Dermis blood vessel endothelial cell (primary cell): ENCODE results near the gene GPX8. TPM values are rescaled to one million over a fixed set of nuclear protein-coding genes. Genes with fewer than 3 reads are reported as not detected.
A peak's percentile ranks its signal among the peaks of the same experiment; 100 is the strongest.

Source experiments
- DNase-seq: peaks from one replicate; pipeline ENCODE4 v3.0.0; 2010
- total RNA-seq: library from RNA; depleted of rRNA; stranded (reverse); fragments of >200 nt; gene quantifications from 2 replicates; pipeline ENCODE4 v1.2.3, GENCODE V29; 2014

GPX8 gene
- total RNA-seq, 1 donor from 2014 or later = 18.7 TPM

DNA sequence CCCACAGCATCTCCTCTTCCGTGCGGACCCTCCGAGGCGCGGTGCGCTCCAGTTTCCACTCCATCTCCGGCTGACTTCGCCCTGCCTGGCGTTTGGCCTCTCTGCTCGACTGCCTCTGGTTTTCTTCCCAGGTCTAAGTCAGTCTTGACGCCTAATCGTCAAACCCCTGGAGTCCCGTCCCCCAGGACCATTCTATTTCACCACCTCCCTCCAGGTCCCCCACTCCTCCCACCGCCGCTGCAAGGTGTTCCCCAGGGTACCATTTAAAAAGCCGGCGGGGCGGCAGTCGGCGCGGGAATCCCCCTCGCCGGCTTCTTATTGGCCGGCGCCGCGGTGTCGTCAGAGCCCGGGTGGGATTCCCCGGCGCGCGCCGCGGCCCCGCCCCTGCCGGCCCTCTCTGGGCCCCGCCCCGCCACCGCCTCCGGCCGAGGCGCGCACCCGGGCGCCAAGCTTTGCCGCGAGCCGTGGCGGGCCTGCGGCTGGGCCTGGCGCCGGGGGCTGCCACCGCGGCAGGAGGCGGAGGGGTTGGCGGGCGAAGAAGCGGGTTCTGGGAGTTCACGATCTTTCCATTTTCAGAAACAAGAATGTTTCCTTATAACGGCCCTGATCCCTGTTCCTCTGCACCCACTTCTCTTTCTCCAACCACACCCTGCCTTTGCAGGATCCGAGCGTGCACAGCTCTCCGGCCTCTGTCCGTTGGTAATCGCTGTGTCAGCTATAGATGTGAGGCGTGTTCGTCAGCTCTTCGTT is 13.1 kb downstream of the GPX8 start, which contains the start of gene CDC20B:
Gene CDC20B (minus strand): TSS at position 241 of the 750 bp plus-strand sequence. CDS start 177 bp downstream, at position 64.
- DNase-seq = peak; percentile 80

DNA sequence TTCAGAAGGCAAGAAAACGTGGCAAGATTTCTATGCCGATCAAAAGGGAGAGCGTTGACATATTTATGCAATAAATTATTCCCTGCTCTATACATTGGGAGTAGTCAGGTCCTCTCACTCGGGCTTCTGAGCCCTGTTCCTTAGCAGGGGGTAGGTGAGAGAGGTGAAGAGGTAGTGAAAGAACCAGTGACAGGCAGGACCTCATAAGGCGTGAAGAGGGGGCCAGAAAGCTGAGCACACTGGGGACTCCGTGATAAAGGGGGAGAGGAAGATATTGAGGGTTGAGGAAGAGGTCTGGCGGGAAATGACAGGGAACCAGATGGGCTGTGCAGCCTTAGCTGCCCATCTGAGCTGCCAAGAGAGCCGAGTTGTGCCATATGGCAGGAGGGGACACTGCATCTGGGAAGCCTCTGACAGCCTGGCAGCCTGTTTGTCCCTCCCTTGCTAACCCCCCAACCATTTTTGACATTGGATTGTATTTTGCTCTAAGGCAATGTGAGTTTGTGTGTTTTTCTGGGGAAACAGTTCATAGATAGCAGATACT is 13.8 kb downstream of the GPX8 start:
- DNase-seq = no peak

DNA sequence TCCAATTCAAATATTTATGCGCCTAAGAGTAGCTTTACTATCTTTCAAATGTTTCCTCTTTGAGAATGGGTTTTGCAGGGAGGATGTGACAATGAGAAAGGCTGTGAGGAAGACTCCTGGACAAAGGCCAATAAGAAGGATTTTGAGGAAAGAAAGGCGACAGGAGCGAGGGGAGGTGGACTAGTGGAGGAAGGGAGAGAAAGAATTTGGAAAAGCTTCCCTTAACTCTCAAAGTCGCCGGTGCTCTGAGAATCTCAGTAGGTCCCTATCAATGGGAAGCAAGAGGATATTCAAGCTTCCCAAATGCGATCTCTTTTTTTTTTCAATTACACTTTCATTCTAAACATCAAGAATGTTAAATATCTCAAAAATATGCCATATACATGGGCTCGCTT is 15.8 kb downstream of the GPX8 start:
- DNase-seq = no peak

DNA sequence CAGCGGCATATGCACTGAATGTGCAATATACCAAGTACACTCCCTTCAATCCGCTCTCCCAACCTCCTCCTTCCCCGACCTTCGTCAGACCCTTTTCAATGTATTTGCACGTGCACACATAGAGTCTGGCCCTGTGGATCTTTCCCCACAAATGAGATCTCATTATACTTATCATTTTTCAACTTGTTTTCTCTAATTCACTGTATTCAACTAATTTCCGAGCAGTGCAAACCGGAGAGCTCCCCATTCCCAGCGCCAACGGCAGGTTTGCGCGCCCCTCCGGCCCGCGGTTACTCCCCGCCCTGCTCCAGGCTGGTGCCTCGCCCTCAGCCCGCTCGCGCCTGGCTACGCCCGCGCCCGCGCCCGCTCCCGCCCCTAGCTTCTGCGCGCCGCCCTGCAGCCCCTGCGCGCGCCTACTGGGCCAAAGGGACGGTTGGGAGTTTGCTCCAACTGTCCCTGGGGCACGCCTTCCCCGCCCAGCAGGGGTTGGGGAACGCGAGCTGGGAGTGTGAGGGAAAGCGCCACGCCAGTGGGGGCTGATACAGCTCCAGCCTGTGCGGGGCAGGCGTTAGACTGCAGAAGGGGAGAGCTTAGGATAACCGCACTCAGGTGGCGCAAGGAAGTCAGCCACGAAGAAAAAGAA is 16.3 kb downstream of the GPX8 start:
- DNase-seq = peak; percentile 44

DNA sequence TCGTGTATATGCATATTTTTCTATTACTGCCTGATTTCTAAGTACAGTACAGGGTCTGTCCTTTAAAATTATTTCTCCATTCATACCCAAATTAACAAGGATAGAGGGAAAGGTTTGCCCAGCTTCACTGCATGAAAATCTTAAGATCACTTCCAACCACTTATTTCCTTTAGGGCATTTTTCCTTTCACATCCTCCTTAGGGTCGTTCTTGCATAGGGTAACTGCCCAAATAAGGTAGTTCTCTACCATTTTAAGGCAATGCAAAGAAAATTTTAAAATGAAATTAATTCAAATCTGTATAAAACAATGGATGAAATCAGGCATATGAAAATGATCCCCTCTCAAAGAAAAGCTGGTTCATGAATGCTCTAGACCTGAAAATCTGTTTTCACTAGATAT is 17.1 kb downstream of the GPX8 start:
- DNase-seq = no peak

DNA sequence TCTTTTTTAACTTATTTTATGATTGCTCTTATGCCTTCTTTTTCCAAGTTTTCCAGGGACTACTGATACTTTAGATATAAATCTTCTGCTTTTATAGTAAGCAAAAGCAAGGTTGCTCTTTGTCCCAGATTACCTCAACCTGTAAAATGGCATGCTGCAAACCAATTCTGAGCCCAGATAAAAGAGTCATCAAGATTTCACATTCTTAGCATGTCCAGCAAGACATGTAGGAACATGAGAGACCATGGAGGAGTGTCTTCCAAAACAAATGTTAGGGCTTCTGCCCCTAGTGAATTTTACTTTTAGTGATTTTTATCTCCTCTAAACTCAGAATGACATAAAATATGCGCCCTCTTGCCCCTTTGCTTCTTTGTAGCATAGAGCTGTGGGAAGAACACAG is 20.0 kb downstream of the GPX8 start:
- no peak for DNase-seq

DNA sequence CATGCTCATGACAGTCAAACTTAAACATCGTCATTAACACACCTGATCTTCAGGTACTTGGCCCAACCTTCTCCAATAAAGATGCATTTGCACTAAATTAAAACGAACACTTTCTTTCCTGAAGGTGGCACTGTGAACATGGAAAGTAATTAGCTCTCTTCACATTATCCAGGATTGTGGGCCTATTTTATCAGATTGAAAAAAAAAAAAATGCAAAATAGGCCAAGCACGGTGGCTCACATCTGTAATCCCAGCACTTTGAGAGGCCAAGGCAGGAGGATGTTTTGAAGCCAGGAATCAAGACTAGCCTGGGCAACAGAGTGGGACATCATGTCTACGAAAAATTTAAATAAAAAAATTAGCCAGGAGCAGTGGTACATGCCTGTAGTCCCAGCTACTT is 27.4 kb downstream of the GPX8 start:
- peak; percentile 49 for DNase-seq

DNA sequence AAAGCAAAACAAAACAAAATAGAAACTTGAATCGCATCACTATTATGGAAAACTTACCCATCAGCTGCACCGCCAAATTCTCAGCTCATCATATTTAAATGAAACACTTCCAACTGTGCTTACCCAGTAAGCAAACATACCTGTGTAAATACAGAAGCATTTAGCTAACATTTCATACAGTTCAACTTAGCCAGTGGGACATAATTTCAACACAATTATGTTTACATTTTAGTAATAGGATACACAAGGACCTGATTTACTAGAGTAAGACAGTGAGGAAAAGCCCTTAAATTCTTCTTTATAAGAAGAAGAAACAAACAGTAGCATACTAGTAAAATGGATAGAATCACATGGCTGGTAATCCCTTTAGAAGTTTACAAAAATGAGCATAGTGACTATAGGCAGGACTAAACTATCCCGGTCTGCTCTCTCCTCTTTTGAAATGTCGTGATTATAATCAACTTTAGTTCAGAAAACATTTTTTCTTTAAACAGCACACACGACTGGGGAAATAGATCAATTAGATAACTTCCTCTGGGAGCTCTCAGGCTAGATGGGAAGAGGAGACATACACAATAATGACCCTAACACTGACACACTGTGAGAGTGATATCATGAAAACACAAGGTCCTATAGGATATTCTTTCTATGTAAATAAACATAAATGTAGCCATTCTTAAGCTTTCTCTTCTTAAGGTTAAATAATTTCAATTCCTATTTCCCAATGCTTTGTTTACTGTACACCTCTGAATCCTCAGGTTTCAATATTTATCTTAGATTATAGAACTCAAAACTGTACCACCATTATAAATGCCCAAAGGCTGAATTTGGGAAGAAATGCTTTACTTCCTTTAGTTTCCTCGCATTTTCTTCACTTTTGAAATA is 28.9 kb downstream of the GPX8 start:
- no peak for DNase-seq

DNA sequence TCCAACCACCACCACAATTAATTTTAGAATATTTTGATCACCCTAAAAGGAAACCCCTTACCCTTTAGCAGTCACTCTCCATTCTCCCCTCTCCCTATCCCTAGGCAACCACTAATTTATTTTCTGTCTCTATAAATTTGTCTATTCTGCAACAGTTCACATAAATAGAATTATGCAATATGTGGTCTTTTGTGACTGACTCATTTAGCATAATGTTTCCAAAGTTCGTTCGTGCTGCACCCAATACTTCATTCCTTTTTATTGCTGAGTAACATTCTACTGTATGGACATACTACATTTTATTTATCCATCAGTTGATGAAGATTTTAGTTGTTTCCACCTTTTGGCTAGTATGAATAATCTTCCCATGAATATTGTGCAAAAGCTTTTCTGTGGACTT is 31.2 kb downstream of the GPX8 start:
- DNase-seq = no peak

DNA sequence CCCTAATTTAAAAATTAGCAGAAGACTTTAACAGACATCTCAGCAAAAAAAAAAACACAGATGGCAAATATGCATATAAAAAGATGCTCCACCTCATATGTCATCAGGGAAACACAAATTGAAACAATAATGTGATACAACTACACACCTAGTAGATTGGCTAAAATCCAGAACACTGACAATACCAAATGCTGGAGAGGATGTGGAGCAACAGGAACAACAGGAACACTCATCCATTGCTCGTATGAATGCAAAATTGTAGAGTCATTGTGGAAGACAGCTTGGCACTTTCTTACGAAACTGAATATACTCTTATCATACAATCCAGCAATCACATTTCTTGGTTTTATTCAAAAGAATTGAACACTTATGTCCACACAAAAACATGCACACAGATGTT is 45.0 kb downstream of the GPX8 start:
- no peak for DNase-seq

DNA sequence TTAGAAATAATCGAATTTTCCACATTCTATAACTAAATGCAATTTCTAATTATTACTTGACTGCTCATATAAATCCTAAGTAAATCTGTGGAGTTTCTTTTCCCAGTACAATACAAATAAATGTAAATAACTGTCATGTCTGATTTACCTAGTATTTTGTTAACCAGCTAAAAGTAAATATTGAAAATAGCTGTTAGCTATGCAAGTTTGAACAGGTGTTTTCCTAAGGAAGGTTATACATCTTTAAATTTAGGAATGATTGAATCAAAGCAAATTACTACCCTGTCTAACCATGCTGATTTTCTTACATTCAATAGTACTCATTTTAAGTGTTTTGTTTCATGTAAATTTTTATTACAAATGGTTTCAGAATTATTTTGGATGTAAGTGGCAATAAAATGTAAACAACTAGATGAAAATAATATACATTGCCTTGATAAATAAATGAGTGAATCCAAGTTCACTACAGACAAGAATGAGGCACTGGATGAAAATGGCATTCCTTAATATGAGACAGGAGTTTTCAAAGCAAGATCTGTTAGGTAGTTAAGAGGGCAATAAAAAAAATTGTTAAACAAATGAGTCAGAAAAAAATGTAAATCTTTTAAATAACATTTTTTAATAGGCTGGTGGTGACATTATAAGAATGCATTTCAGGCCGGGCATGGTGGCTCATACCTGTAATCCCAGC is 51.4 kb downstream of the GPX8 start:
- no peak for DNase-seq

Other genes with a start within 250 kb of the GPX8 start
- gene ESM1, start 174.6 kb upstream of the GPX8 start, total RNA-seq = 54.5 and 70.8 TPM in 2 replicates
- gene GZMK, start 135.9 kb upstream of the GPX8 start, total RNA-seq = not detected in 2 replicates
- gene GZMA, start 57.5 kb upstream of the GPX8 start, total RNA-seq = not detected in 2 replicates
- 0.05 TPM in 1 of 2 replicates, not detected in the other for gene CDC20B, start 13.0 kb downstream of the GPX8 start, total RNA-seq
- not detected in 2 replicates for gene MCIDAS, start 67.1 kb downstream of the GPX8 start, total RNA-seq
- not detected in 2 replicates for gene CCNO, start 73.4 kb downstream of the GPX8 start, total RNA-seq
- 21.6 and 39.5 TPM in 2 replicates for gene DHX29, start 147.5 kb downstream of the GPX8 start, total RNA-seq
- 135 and 141 TPM in 2 replicates for gene MTREX, start 147.8 kb downstream of the GPX8 start, total RNA-seq